Neural progenitor cell (in vitro differentiated cells): ENCODE results near the gene HOXC4. TPM values are rescaled to one million over a fixed set of nuclear protein-coding genes. Genes with fewer than 3 reads are reported as not detected.

Experiments
- DNase-seq: peaks from one replicate; pipeline ENCODE4 v3.0.0-alpha.2; 2016; ENCODE audit warnings: low spot score
- H2AFZ ChIP-seq: fragments of 200-600 bp; sonication (generic); replicated peaks from 2 replicates; pipeline ENCODE4 v1.6.1; 2016; ENCODE audit warnings: antibody characterized with exemption
- H3F3A ChIP-seq: fragments of 200-600 bp; sonication (generic); 2 replicates; pipeline ENCODE4 v1.6.1; 2016; ENCODE audit warnings: antibody characterized with exemption, low read depth
- H3K27ac ChIP-seq: fragments of 200-600 bp; sonication (generic); 2 replicates; pipeline ENCODE4 v1.5.1; 2016; ENCODE audit warnings: mild to moderate bottlenecking
- H3K27me3 ChIP-seq: fragments of 200-600 bp; sonication (generic); 2 replicates; pipeline ENCODE4 v1.6.1; 2016; ENCODE audit warnings: mild to moderate bottlenecking, moderate library complexity
- H3K36me3 ChIP-seq: fragments of 200-600 bp; sonication (generic); 2 replicates; pipeline ENCODE4 v1.5.1; 2016
- H3K4me1 ChIP-seq: fragments of 200-600 bp; sonication (generic); 2 replicates; pipeline ENCODE4 v1.6.1; 2016; ENCODE audit warnings: mixed run types
- H3K4me2 ChIP-seq: fragments of 200-600 bp; sonication (generic); 2 replicates; pipeline ENCODE4 v1.6.1; 2016
- H3K4me3 ChIP-seq: fragments of 200-600 bp; sonication (generic); 2 replicates; pipeline ENCODE4 v1.5.1; 2016
- H3K79me2 ChIP-seq: fragments of 200-600 bp; sonication (generic); 2 replicates; pipeline ENCODE4 v1.6.1; 2016; ENCODE audit warnings: low read depth
- H3K9ac ChIP-seq: fragments of 200-600 bp; sonication (generic); 2 replicates; pipeline ENCODE4 v1.6.1; 2016
- H3K9me3 ChIP-seq: fragments of 200-600 bp; sonication (generic); 2 replicates; pipeline ENCODE4 v1.5.1; 2016; ENCODE audit warnings: low read depth
- H4K20me1 ChIP-seq: fragments of 200-600 bp; sonication (generic); 2 replicates; pipeline ENCODE4 v1.6.1; 2016; ENCODE audit warnings: low read depth
- H3K27ac Mint-ChIP-seq: 3 replicates; pipeline ENCODE4 v1.8.0; 2021; ENCODE audit warnings: mixed read lengths
- H3K27me3 Mint-ChIP-seq: 2 replicates; pipeline ENCODE4 v1.8.0; 2022; ENCODE audit warnings: low read depth, mild to moderate bottlenecking, inconsistent platforms, moderate library complexity, mixed read lengths; ENCODE audit not compliant: insufficient read depth
- H3K36me3 Mint-ChIP-seq: 3 replicates; pipeline ENCODE4 v1.8.0; 2021; ENCODE audit warnings: mixed read lengths
- H3K4me1 Mint-ChIP-seq: 3 replicates; pipeline ENCODE4 v1.8.0; 2021; ENCODE audit warnings: mixed read lengths
- H3K4me3 Mint-ChIP-seq: 3 replicates; pipeline ENCODE4 v1.8.0; 2021; ENCODE audit warnings: mild to moderate bottlenecking, moderate library complexity, mixed read lengths
- H3K9me3 Mint-ChIP-seq: 3 replicates; pipeline ENCODE4 v1.8.0; 2020; ENCODE audit warnings: mixed read lengths
- EZH2 ChIP-seq: fragments of 200-600 bp; sonication (generic); IDR thresholded peaks from 2 replicates; pipeline ENCODE4 v1.6.1; 2017; ENCODE audit warnings: antibody characterized with exemption, mild to moderate bottlenecking, moderate library complexity
- EZH2phosphoT487 ChIP-seq: fragments of 200-600 bp; sonication (generic); IDR thresholded peaks from 2 replicates; pipeline ENCODE4 v1.6.1; 2017; ENCODE audit warnings: antibody characterized with exemption
- total RNA-seq: library from RNA; depleted of rRNA; stranded (reverse); fragments of >200 nt; gene quantifications from 2 replicates; pipeline ENCODE4 v1.2.3, GENCODE V29; 2015; ENCODE audit warnings: low replicate concordance
- TF ChIP-seq, protein P1 (sequence below): fragments of 200-600 bp; sonication (generic); IDR thresholded peaks from 2 replicates; pipeline ENCODE4 v1.5.1; 2017; ENCODE audit warnings: antibody characterized with exemption, mild to moderate bottlenecking

The HOXC4 gene
- total RNA-seq, 1 donor from 2014 or later: not detected

DNA sequence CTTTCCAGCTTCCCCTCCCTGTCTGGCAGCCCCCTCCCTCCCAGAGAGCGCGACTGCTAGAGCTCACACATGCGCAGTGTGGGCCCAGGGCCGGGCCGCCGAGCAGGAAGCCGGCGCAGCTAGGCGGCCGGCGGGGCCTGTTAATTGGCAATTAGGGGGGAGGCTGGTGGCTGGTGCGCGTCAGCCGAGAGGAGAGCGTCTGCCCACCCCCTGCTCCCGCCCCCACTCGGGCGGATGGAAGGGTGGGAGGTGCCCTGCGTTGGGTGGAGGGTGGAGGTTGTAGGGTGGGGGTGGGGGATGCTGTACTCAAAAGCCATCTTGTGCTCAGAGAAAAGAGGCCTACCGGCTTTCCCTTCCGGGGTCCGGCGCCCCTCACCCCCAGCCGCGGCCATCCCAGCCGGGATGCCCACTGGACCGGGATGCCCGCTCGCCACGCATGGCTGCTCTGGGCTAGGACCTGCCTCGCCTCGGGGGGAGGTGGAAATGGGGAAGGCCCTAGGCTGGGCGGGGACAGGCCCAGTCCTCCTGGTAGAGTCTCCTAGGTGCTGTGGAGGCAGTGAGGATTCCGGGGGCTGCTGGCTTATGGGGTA, 35.7 kb upstream of the HOXC4 start:
- Histone ChIP-seq H3K27ac (no peak overlapping the region), H2AFZ (no peak overlapping the region), H3K36me3 (no peaks in the 10 kb centered on the region), H3K4me2 (peak overlapping the region; percentile 73), H3F3A (no peaks in the 10 kb centered on the region), H3K27me3 (peaks cover 100% of the 10 kb centered on the region), H3K9me3 (no peaks in the 10 kb centered on the region), H4K20me1 (peaks cover 82% of the 10 kb centered on the region), H3K4me3 (peak overlapping the region; percentile 39), H3K9ac (no peak overlapping the region), H3K4me1 (no peaks in the 10 kb centered on the region), H3K79me2 (no peaks in the 10 kb centered on the region)
- TF ChIP-seq EZH2phosphoT487 (peak; percentile 74), EZH2 (peak; percentile 78)
- TF ChIP-seq, protein P1, sequence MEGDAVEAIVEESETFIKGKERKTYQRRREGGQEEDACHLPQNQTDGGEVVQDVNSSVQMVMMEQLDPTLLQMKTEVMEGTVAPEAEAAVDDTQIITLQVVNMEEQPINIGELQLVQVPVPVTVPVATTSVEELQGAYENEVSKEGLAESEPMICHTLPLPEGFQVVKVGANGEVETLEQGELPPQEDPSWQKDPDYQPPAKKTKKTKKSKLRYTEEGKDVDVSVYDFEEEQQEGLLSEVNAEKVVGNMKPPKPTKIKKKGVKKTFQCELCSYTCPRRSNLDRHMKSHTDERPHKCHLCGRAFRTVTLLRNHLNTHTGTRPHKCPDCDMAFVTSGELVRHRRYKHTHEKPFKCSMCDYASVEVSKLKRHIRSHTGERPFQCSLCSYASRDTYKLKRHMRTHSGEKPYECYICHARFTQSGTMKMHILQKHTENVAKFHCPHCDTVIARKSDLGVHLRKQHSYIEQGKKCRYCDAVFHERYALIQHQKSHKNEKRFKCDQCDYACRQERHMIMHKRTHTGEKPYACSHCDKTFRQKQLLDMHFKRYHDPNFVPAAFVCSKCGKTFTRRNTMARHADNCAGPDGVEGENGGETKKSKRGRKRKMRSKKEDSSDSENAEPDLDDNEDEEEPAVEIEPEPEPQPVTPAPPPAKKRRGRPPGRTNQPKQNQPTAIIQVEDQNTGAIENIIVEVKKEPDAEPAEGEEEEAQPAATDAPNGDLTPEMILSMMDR: no peak
- H3K9me3 Mint-ChIP-seq: peaks cover 3% of the 10 kb centered on the region
- H3K36me3 Mint-ChIP-seq: no peaks in the 10 kb centered on the region
- H3K27me3 Mint-ChIP-seq: peaks cover 89% of the 10 kb centered on the region
- no peaks in the 10 kb centered on the region for H3K4me1 Mint-ChIP-seq
- H3K27ac Mint-ChIP-seq: no peak overlapping the region
- peak; percentile 87 for DNase-seq
- H3K4me3 Mint-ChIP-seq: peak overlapping the region; percentile 74

DNA sequence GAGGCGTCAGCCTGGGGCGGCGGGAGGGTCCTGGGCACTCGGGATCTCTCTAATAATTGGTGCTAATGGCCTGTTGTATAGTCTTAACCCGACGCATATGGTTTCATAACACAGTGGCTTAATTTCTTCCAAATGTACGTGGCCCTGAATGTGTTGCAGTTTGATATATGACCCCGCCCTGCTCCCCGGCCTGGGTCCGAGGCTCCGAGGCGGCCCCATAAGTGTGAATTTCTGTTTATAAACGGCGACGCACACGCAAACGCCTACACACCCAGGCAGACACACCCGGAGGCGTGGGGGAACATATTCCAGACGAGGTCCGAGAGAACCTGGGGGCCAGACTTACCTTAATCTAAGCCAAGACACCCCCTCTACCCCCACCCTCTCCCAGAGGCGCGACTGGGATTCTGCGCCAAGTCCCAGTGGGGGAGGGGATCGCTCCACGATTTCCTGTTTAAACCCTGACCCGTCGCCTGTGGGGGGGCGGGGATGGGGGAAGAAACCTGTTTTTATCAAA, 35.1 kb upstream of the HOXC4 start:
- no peaks in the 10 kb centered on the region for H3F3A ChIP-seq
- no peaks in the 10 kb centered on the region for H3K4me1 Mint-ChIP-seq
- H3K27me3 Mint-ChIP-seq: peaks cover 89% of the 10 kb centered on the region
- peak overlapping the region; percentile 39 for H3K4me3 ChIP-seq
- H3K27ac Mint-ChIP-seq: no peak overlapping the region
- H2AFZ ChIP-seq: no peak overlapping the region
- H3K4me3 Mint-ChIP-seq: peak overlapping the region; percentile 35
- no peaks in the 10 kb centered on the region for H3K79me2 ChIP-seq
- H3K27me3 ChIP-seq: peaks cover 100% of the 10 kb centered on the region
- H3K4me1 ChIP-seq: no peaks in the 10 kb centered on the region
- H3K9me3 ChIP-seq: no peaks in the 10 kb centered on the region
- peak; percentile 38 for TF ChIP-seq EZH2phosphoT487
- TF ChIP-seq EZH2: peak; percentile 70
- TF ChIP-seq, protein P1: no peak
- peak overlapping the region; percentile 73 for H3K4me2 ChIP-seq
- no peak overlapping the region for H3K27ac ChIP-seq
- no peaks in the 10 kb centered on the region for H3K36me3 ChIP-seq
- H3K9ac ChIP-seq: no peak overlapping the region
- H3K36me3 Mint-ChIP-seq: no peaks in the 10 kb centered on the region
- H3K9me3 Mint-ChIP-seq: peaks cover 3% of the 10 kb centered on the region
- no peak for DNase-seq
- peaks cover 82% of the 10 kb centered on the region for H4K20me1 ChIP-seq

DNA sequence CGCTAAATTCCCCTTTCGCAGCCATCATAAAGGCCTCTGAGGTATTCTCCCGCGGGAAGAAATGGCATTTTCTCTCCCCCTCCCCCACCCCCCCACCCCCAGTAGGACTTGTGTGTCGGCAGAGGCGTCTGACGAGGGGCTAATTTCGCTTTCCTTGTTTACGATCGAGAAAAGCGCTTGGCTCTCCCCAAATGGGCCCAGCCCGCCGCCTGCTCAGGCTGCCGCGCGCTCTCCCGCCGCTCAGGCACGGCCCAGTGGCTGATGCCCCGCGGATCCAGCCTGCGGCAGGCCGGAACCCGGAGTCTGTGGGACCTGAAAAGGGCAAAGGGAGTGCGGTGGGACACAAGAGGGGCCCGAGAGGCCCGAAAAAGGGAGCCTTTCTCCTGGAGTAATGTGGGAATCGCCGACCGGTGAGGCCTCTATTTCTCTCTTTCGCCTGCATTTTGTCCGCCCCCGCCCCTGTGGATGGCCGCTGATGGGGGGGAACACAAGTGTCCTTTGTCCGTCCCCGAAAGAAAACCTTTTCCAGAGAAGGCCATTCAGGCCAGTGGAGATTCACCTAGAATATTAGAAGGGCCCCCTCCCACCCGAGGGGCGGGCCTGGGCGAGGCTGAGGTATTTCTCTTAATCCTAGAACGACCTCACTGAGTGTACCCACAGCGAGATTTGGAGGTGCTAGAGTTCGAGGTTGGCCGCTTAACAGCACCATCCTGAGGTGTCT, 34.4 kb upstream of the HOXC4 start:
- TF ChIP-seq, protein P1: no peak
- TF ChIP-seq EZH2 (peak; percentile 93), EZH2phosphoT487 (peak; percentile 89)
- Mint-ChIP-seq H3K27me3 (peaks cover 89% of the 10 kb centered on the region), H3K36me3 (no peaks in the 10 kb centered on the region), H3K4me3 (peak overlapping the region; percentile 21), H3K4me1 (no peaks in the 10 kb centered on the region), H3K27ac (no peak overlapping the region), H3K9me3 (peaks cover 3% of the 10 kb centered on the region)
- H3K4me1 ChIP-seq: no peaks in the 10 kb centered on the region
- H3K9me3 ChIP-seq: no peaks in the 10 kb centered on the region
- H3K27ac ChIP-seq: no peak overlapping the region
- H3K4me2 ChIP-seq: no peak overlapping the region
- H4K20me1 ChIP-seq: peaks cover 85% of the 10 kb centered on the region
- H2AFZ ChIP-seq: no peak overlapping the region
- no peak overlapping the region for H3K9ac ChIP-seq
- DNase-seq: peak; percentile 51
- H3K4me3 ChIP-seq: no peak overlapping the region
- peaks cover 100% of the 10 kb centered on the region for H3K27me3 ChIP-seq
- H3K36me3 ChIP-seq: no peaks in the 10 kb centered on the region
- no peaks in the 10 kb centered on the region for H3K79me2 ChIP-seq
- no peaks in the 10 kb centered on the region for H3F3A ChIP-seq
